Measurements from ENCODE around the gene KLHL5. TPM values are rescaled to one million over a fixed set of nuclear protein-coding genes. Genes with fewer than 3 reads are reported as not detected.

The KLHL5 gene
- total RNA-seq, 1 experiment from 2014 or later: 115 TPM

DNA sequence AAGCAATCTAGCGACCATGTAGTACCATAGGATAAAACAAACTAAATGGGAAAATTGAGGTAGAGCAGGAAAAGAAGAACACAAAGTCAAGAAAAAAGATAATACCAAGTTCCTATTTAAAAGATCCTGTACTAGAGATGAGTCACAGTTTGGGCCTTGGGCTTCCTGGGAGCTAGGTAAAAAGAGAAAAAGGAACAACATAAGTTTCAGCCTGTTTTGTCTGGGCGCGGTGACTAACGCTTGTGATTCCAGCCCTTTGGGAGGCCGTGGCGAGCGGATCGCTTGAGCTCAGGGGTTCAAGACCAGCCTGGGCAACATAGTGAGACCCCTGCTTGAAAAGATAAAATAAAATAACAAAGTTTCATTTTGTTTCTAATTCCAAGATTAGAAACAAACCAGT lies 15.8 kb upstream of the KLHL5 start:
- DNase-seq: peak; percentile 40 to 80
- H3K4me2 ChIP-seq: peak overlapping the region; percentile 81
- TF ChIP-seq EZH2 (IDR thresholded peaks at IDR 0.05; ENCODE audit: low read depth) (no peak), CTCF (conservative IDR thresholded peaks at IDR 0.05) (no peak)
- H3K36me3 ChIP-seq (ENCODE audit: low read depth): peaks cover 18% of the 10 kb centered on the region; the same call in 1 of the 2 replicates
- H3K27me3 ChIP-seq (ENCODE audit: insufficient read depth, low read depth): no peaks in the 10 kb centered on the region
- TSS peak; percentile 32 for BruUV-seq (replicated peaks)
- no peaks in the 10 kb centered on the region for H3K9me3 ChIP-seq (ENCODE audit: insufficient read depth, low read depth)
- H3K27ac ChIP-seq: peak overlapping the region; percentile 98
- peaks cover 45% of the 10 kb centered on the region for H3K4me1 ChIP-seq (replicated peaks; ENCODE audit: insufficient read depth)
- no peaks in the 10 kb centered on the region for H3K9me2 ChIP-seq (ENCODE audit: insufficient read depth)
- peak overlapping the region; percentile 85 for H3K4me3 ChIP-seq
- ChIA-PET POLR2A (ENCODE audit: unreplicated experiment) (interaction anchor here (0.6 kb wide), 4 partner anchors 11 to 1470 kb away, joined by 3 to 11 read pairs (median 6); partner anchors contain the start of gene TMEM156), CTCF (interaction anchor here (0.6 to 0.7 kb wide), 2 partner anchors 97 to 569 kb away, joined by 3 to 8 read pairs; no protein-coding TSS in a partner anchor)
- intact Hi-C loops (cut with micrococcal nuclease; ENCODE audit: unreplicated experiment): no loop called here
- H3F3A ChIP-seq (ENCODE audit: insufficient read depth, low read depth): peaks cover 57% of the 10 kb centered on the region
- peaks cover 15% of the 10 kb centered on the region for H4K20me1 ChIP-seq (ENCODE audit: insufficient read depth)
- peaks cover 56% of the 10 kb centered on the region for H3K79me2 ChIP-seq (ENCODE audit: low read depth)
- H2AFZ ChIP-seq: no peak overlapping the region

DNA sequence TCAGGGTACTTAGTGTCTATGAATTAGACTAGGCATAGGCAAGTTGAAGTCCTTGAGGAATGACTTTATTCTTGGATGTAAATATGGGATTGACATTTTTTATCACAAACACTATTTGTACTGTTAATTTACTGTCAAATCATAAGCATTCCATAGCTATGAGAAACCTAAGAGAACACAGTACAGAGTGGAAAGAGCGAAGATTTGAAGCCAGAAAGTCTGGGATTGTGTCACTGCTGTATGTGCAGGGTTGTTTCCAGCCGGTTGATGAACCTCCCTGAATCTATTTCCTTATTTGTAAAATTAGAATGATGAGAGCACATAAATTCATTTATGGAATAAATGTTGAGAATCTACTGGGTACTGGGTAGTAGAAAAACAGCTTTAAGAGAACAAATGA lies 14.4 kb upstream of the KLHL5 start:
- no peak for DNase-seq
- Histone ChIP-seq H2AFZ (no peak overlapping the region), H3K9me2 (ENCODE audit: insufficient read depth) (no peaks in the 10 kb centered on the region), H3K27ac (peak overlapping the region; percentile 98), H3K9me3 (ENCODE audit: insufficient read depth, low read depth) (no peaks in the 10 kb centered on the region), H3K4me2 (peak overlapping the region; percentile 81), H3K4me3 (peak overlapping the region; percentile 85; the same call in 1 of the 2 replicates), H3K79me2 (ENCODE audit: low read depth) (peaks cover 71% of the 10 kb centered on the region), H3K27me3 (ENCODE audit: insufficient read depth, low read depth) (no peaks in the 10 kb centered on the region), H4K20me1 (ENCODE audit: insufficient read depth) (peaks cover 20% of the 10 kb centered on the region), H3K4me1 (replicated peaks; ENCODE audit: insufficient read depth) (peaks cover 31% of the 10 kb centered on the region), H3F3A (ENCODE audit: insufficient read depth, low read depth) (peaks cover 43% of the 10 kb centered on the region), H3K36me3 (ENCODE audit: low read depth) (peaks cover 20% of the 10 kb centered on the region; the same call in 1 of the 2 replicates)
- intact Hi-C loops (cut with micrococcal nuclease; ENCODE audit: unreplicated experiment): no loop called here
- BruUV-seq (replicated peaks): no TSS peak
- no peak for TF ChIP-seq EZH2 (IDR thresholded peaks at IDR 0.05; ENCODE audit: low read depth)
- CTCF ChIA-PET: no interaction called here
- POLR2A ChIA-PET (ENCODE audit: unreplicated experiment): interaction anchor here (0.7 kb wide), 1 partner anchor 249 kb away, joined by 11 read pairs; no protein-coding TSS in a partner anchor

GRCh38 chr4:39048311-39048710 lies 13.7 kb upstream of the KLHL5 start:
- peaks cover 27% of the 10 kb centered on the region for H3K4me1 ChIP-seq (replicated peaks; ENCODE audit: insufficient read depth)
- no TSS peak for BruUV-seq (replicated peaks)
- peaks cover 24% of the 10 kb centered on the region for H4K20me1 ChIP-seq (ENCODE audit: insufficient read depth)
- H3K36me3 ChIP-seq (ENCODE audit: low read depth): peaks cover 20% of the 10 kb centered on the region; the same call in 1 of the 2 replicates
- no peak overlapping the region for H3K27ac ChIP-seq
- TF ChIP-seq EZH2 (IDR thresholded peaks at IDR 0.05; ENCODE audit: low read depth) (no peak), CTCF (conservative IDR thresholded peaks at IDR 0.05) (no peak)
- no peak overlapping the region for H2AFZ ChIP-seq
- DNase-seq: no peak
- CTCF ChIA-PET: no interaction called here
- H3K4me3 ChIP-seq: peak overlapping the region; percentile 85; the same call in 1 of the 2 replicates
- intact Hi-C loops (cut with micrococcal nuclease; ENCODE audit: unreplicated experiment): no loop called here
- no peaks in the 10 kb centered on the region for H3K27me3 ChIP-seq (ENCODE audit: insufficient read depth, low read depth)
- H3K4me2 ChIP-seq: peak overlapping the region; percentile 81
- H3K9me2 ChIP-seq (ENCODE audit: insufficient read depth): no peaks in the 10 kb centered on the region
- H3K9me3 ChIP-seq (ENCODE audit: insufficient read depth, low read depth): no peaks in the 10 kb centered on the region
- POLR2A ChIA-PET (ENCODE audit: unreplicated experiment): no interaction called here
- peaks cover 77% of the 10 kb centered on the region for H3K79me2 ChIP-seq (ENCODE audit: low read depth)
- peaks cover 40% of the 10 kb centered on the region for H3F3A ChIP-seq (ENCODE audit: insufficient read depth, low read depth)

- no peaks in the 10 kb centered on the region for H3K9me3 ChIP-seq (ENCODE audit: insufficient read depth, low read depth)
- H3K27me3 ChIP-seq (ENCODE audit: insufficient read depth, low read depth): no peaks in the 10 kb centered on the region
- no peak overlapping the region for H2AFZ ChIP-seq
- H3K79me2 ChIP-seq (ENCODE audit: low read depth): peaks cover 96% of the 10 kb centered on the region
- H3K4me1 ChIP-seq (replicated peaks; ENCODE audit: insufficient read depth): peaks cover 18% of the 10 kb centered on the region
- ChIA-PET CTCF (no interaction called here), POLR2A (ENCODE audit: unreplicated experiment) (no interaction called here)
- no TSS peak for BruUV-seq (replicated peaks)
- H4K20me1 ChIP-seq (ENCODE audit: insufficient read depth): peaks cover 35% of the 10 kb centered on the region
- H3K4me3 ChIP-seq: no peak overlapping the region
- no peak overlapping the region for H3K27ac ChIP-seq
- no peak for TF ChIP-seq CTCF (conservative IDR thresholded peaks at IDR 0.05)
- TF ChIP-seq EZH2 (IDR thresholded peaks at IDR 0.05; ENCODE audit: low read depth): no peak
- peaks cover 36% of the 10 kb centered on the region for H3F3A ChIP-seq (ENCODE audit: insufficient read depth, low read depth)
- H3K9me2 ChIP-seq (ENCODE audit: insufficient read depth): no peaks in the 10 kb centered on the region
- H3K36me3 ChIP-seq (ENCODE audit: low read depth): peaks cover 21% of the 10 kb centered on the region; the same call in 1 of the 2 replicates
- intact Hi-C loops (cut with micrococcal nuclease; ENCODE audit: unreplicated experiment): no loop called here
- H3K4me2 ChIP-seq: no peak overlapping the region
- DNase-seq: no peak
These were observed 11.4 kb upstream of the KLHL5 start for GRCh38 chr4:39050590-39050989.

Data from PC-9 (cell line).